Gastroesophageal sphincter (tissue), 3 donors: ENCODE results near the gene TLE2.

Experiments used
- CTCF ChIP-seq, 4 experiments: fragments of 200-600 bp in 2 of 4; fragments of 450-650 bp in 2 of 4; sonication (generic) in 1 of 4; IDR thresholded peaks; one replicate each; pipeline ENCODE4 v1.5.1; 2017 to 2019; ENCODE audit warnings: antibody characterized with exemption in 4 of 4, mild to moderate bottlenecking in 2 of 4, moderate library complexity in 2 of 4
- EP300 ChIP-seq: sonication (generic); formaldehyde crosslinking; IDR thresholded peaks from one replicate; pipeline ENCODE4 v1.6.1; 2017; ENCODE audit warnings: antibody characterized with exemption, mild to moderate bottlenecking
- POLR2A ChIP-seq, 2 donors: fragments of 450-650 bp; IDR thresholded peaks; one replicate each; pipeline ENCODE4 v1.6.1; 2017; ENCODE audit warnings: antibody characterized with exemption in 2 of 2, mild to moderate bottlenecking in 2 of 2, moderate library complexity in 1 of 2
- POLR2AphosphoS5 ChIP-seq: sonication (generic); formaldehyde crosslinking; IDR thresholded peaks from one replicate; pipeline ENCODE4 v1.6.1; 2017; ENCODE audit warnings: antibody characterized with exemption

- no peak for TF ChIP-seq CTCF (IDR thresholded peaks at IDR 0.05)
- TF ChIP-seq EP300 = no peak
- no peak for TF ChIP-seq POLR2AphosphoS5
- TF ChIP-seq POLR2A (IDR thresholded peaks at IDR 0.05) = no peak
Observed at GRCh38 chr19:3019211-3019854, 9.7 kb downstream of the TLE2 start.
